Lung (tissue), 12 donors: ENCODE data around the gene ANKS1B. TPM values are rescaled to one million over a fixed set of nuclear protein-coding genes. Genes with fewer than 3 reads are reported as not detected.
A peak's percentile ranks its signal among the peaks of the same experiment; 100 is the strongest.

Experiments
- ATAC-seq: fragments of 200-7000 bp; cut with Tn5 transposase; one replicate; pipeline ENCODE4 v1.9.1; 2020; ENCODE audit warnings: moderate number of reproducible peaks; ENCODE audit not compliant: insufficient read depth, low FRiP score
- DNase-seq, 3 donors: peaks; one replicate each; pipeline ENCODE4 v3.0.0-alpha.2; 2013 to 2017
- H3K27ac ChIP-seq, 2 donors: one replicate each; pipeline ENCODE4 v1.5.1; 2013; ENCODE audit warnings: mild to moderate bottlenecking in 2 of 2, moderate library complexity in 2 of 2, control low read depth in 1 of 2, inconsistent platforms in 1 of 2, low read depth in 1 of 2, low read length in 1 of 2
- H3K27me3 ChIP-seq, 3 donors: one replicate each; pipeline ENCODE4 v1.5.1; 2013; ENCODE audit warnings: low read length in 2 of 3; ENCODE audit not compliant: control insufficient read depth in 3 of 3, insufficient read depth in 3 of 3
- H3K36me3 ChIP-seq, 4 donors: one replicate each; pipeline ENCODE4 v1.5.1; 2013; ENCODE audit warnings: low read length in 4 of 4, mild to moderate bottlenecking in 1 of 4, moderate library complexity in 1 of 4; ENCODE audit not compliant: control insufficient read depth in 4 of 4, insufficient read depth in 4 of 4
- H3K4me1 ChIP-seq, 5 donors: one replicate each; pipeline ENCODE4 v1.5.1; 2013; ENCODE audit warnings: low read length in 5 of 5, mild to moderate bottlenecking in 2 of 5, moderate library complexity in 1 of 5; ENCODE audit not compliant: control insufficient read depth in 5 of 5, insufficient read depth in 5 of 5
- H3K4me3 ChIP-seq: one replicate; pipeline ENCODE4 v1.5.1; 2013; ENCODE audit warnings: mild to moderate bottlenecking, control low read depth, moderate library complexity
- H3K9ac ChIP-seq, 2 donors: one replicate each; pipeline ENCODE4 v1.5.1; 2013; ENCODE audit warnings: low read length in 2 of 2, control low read depth in 1 of 2; ENCODE audit not compliant: insufficient read depth in 1 of 2
- H3K9me3 ChIP-seq, 4 donors: one replicate each; pipeline ENCODE4 v1.5.1; 2013; ENCODE audit warnings: low read length in 3 of 4, mild to moderate bottlenecking in 1 of 4, moderate library complexity in 1 of 4; ENCODE audit not compliant: control insufficient read depth in 4 of 4, insufficient read depth in 3 of 4
- CTCF ChIP-seq: IDR thresholded peaks from 2 replicates; pipeline ENCODE4 v1.5.1; 2012; ENCODE audit warnings: mild to moderate bottlenecking; ENCODE audit errors: control extremely low read depth, extremely low read depth
- WGBS, 2 donors: extraction: QIAGEN DNeasy Blood & Tissue Kit; methylation state at CpG; one replicate each; pipeline ENCODE4 v1.1.7; 2013; 5-methylcytosine and 5-hydroxymethylcytosine counted together
- polyA plus RNA-seq, 2 donors: library from polyadenylated mRNA; stranded (reverse); fragments of 200-250 nt; gene quantifications; one replicate each; pipeline ENCODE4 v1.2.1, GENCODE V29; 2013
- total RNA-seq, 2 donors: library from RNA; depleted of rRNA in 1 of 2; stranded (reverse); fragments of >200 nt in 1 of 2; gene quantifications; one replicate each; pipeline ENCODE4 v1.2.1, GENCODE V29; 2014 to 2021
- donor health status: control.
- donor health status: control.
- donor health status: Bipolar disorder and iron deficiency.
- donor health status: healthy.
- donor health status: DM: yes; HTN: yes; CAD: no.

ANKS1B gene
- total and polyA plus RNA-seq, 4 donors = 0.32 to 10.3 (median 3.7) TPM

DNA sequence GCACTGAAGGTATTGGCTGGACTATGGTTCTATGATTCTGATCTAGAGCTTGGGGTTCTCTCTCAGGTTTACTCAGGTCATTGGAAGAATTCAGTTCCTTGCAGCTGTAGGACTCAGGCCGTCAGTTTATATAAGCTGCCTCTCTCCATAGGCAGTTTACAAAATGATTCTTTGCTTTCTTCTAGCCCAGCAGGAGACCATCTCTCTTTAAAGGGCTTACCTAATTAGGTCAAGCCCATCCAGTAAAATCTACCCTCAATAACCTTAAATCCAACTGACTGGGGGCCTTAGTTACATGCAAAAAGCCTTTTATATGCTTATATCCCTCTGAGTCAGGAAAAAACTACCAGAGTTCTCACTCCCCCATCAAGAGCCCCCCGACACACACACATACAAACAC is 417.7 kb downstream of the ANKS1B start:
- Histone ChIP-seq H3K9me3 (peaks cover 0 to 9% (median under 1%) of the 10 kb centered on the region in 4 donors), H3K27me3 (no peaks in the 10 kb centered on the region), H3K36me3 (no peaks in the 10 kb centered on the region), H3K9ac (no peak overlapping the region), H3K4me1 (no peaks in the 10 kb centered on the region), H3K4me3 (no peak overlapping the region), H3K27ac (no peak overlapping the region)
- ATAC-seq (no peak), DNase-seq (no peak)
- 85 to 86% methylated on average over 2 of the region's 2 CpGs for WGBS, 2 donors
- TF ChIP-seq CTCF = no peak

DNA sequence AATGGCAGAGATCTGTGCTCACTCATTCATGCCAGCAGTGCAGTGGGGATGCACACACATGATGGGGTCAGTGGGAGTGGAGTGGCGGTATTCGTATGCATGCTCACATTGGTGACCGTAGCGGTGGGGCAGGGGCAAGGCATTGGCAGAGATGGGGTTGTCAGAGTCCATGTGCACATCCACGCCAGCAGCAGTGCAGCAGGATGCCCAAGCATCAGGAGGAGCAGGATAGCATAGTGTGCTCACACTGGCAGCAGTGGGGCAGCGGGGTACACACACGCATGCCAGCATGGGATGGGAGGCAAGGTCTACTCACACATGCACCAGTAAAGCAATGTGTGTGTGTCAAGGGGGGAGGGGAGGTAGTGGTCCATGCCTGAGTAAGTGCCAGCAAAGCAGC is 426.6 kb downstream of the ANKS1B start:
- DNase-seq = no peak
- no peaks in the 10 kb centered on the region for H3K27me3 ChIP-seq
- no peak overlapping the region for H3K9ac ChIP-seq
- peaks cover 0 to 10% (median 2%) of the 10 kb centered on the region in 4 donors for H3K9me3 ChIP-seq
- no peaks in the 10 kb centered on the region for H3K4me1 ChIP-seq
- ATAC-seq = no peak
- H3K36me3 ChIP-seq = no peaks in the 10 kb centered on the region
- 95 to 98% methylated on average over 7 of the region's 7 CpGs for WGBS, 2 donors
- H3K4me3 ChIP-seq = no peak overlapping the region
- H3K27ac ChIP-seq = no peak overlapping the region
- no peak for TF ChIP-seq CTCF

GRCh38 chr12:99553461-99553860 is 431.3 kb downstream of the ANKS1B start:
- DNase-seq = peak in 2 of 3 donors; percentile 35
- no peaks in the 10 kb centered on the region for H3K36me3 ChIP-seq
- peaks cover 0 to 8% (median 2%) of the 10 kb centered on the region in 4 donors for H3K9me3 ChIP-seq
- TF ChIP-seq CTCF = no peak
- H3K9ac ChIP-seq = no peak overlapping the region
- no peak overlapping the region for H3K27ac ChIP-seq
- WGBS, 2 donors = 76 to 82% methylated on average over 3 of the region's 3 CpGs
- ATAC-seq = no peak
- no peak overlapping the region for H3K4me3 ChIP-seq
- H3K27me3 ChIP-seq = no peaks in the 10 kb centered on the region
- peaks cover 0 to 3% (median 0%) of the 10 kb centered on the region in 5 donors for H3K4me1 ChIP-seq

DNA sequence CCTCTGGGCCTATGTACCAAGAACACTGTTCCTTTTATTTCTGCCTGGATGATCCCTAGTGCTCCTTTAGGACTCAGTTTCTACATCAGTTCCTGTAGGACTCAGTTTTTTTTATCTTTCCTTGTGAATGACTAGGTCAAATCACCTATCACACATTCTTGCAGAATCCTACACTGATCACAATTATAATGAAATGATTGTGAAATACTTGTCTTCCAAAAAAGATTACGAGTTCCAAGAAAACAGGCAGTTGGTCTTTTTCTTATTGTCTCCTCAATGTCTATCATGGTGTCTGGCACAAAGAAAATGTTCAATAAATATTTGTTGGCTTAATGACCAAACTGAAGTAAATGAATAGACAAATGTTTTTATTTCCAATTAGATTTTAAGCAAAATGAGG is 432.7 kb downstream of the ANKS1B start:
- DNase-seq (no peak), ATAC-seq (no peak)
- Histone ChIP-seq H3K27me3 (no peaks in the 10 kb centered on the region), H3K4me3 (no peak overlapping the region), H3K4me1 (peaks cover 0 to 3% (median 0%) of the 10 kb centered on the region in 5 donors), H3K27ac (no peak overlapping the region), H3K9me3 (no peaks in the 10 kb centered on the region), H3K36me3 (no peaks in the 10 kb centered on the region), H3K9ac (no peak overlapping the region)
- WGBS, 2 donors = 75 to 91% methylated on average over 1 of the region's 1 CpG
- no peak for TF ChIP-seq CTCF
